ENCODE results near the gene COX7A2L. TPM values are rescaled to one million over a fixed set of nuclear protein-coding genes. Genes with fewer than 3 reads are reported as not detected.

The COX7A2L gene
- total RNA-seq, 4 donors from 2014 or later, result 46.6 to 196 (median 126) TPM

- Histone ChIP-seq H3K27ac (no peak overlapping the region), H3K4me1 (no peaks in the 10 kb centered on the region), H3K27me3 (no peaks in the 10 kb centered on the region), H3K9me3 (no peaks in the 10 kb centered on the region), H3K4me3 (no peak overlapping the region), H3K36me3 (no peaks in the 10 kb centered on the region)
- TF ChIP-seq POLR2A (IDR thresholded peaks at IDR 0.05) (no peak), CTCF (IDR thresholded peaks at IDR 0.05) (no peak)
- intact Hi-C loops (cut with DNase I; ENCODE audit: low total_unique reads), result no loop called here
- DNase-seq, result no peak
Measured at GRCh38 chr2:42309366-42309765, 51.7 kb downstream of the COX7A2L start.

GRCh38 chr2:42307180-42307579 lies 53.8 kb downstream of the COX7A2L start:
- intact Hi-C loops (cut with DNase I; ENCODE audit: low total_unique reads), result no loop called here
- no peaks in the 10 kb centered on the region for H3K36me3 ChIP-seq
- no peaks in the 10 kb centered on the region for H3K9me3 ChIP-seq
- TF ChIP-seq CTCF (IDR thresholded peaks at IDR 0.05) (no peak), POLR2A (IDR thresholded peaks at IDR 0.05) (no peak)
- H3K4me1 ChIP-seq, result no peaks in the 10 kb centered on the region
- H3K4me3 ChIP-seq, result no peak overlapping the region
- no peak overlapping the region for H3K27ac ChIP-seq
- H3K27me3 ChIP-seq, result no peaks in the 10 kb centered on the region
- DNase-seq, result no peak

GRCh38 chr2:42304059-42304713 lies 56.8 kb downstream of the COX7A2L start:
- DNase-seq, result no peak
- H3K36me3 ChIP-seq, result no peaks in the 10 kb centered on the region
- intact Hi-C loops (cut with DNase I; ENCODE audit: low total_unique reads), result no loop called here
- TF ChIP-seq CTCF (IDR thresholded peaks at IDR 0.05) (no peak), POLR2A (IDR thresholded peaks at IDR 0.05) (no peak)
- no peaks in the 10 kb centered on the region for H3K9me3 ChIP-seq
- no peaks in the 10 kb centered on the region for H3K27me3 ChIP-seq
- no peak overlapping the region for H3K4me3 ChIP-seq
- H3K27ac ChIP-seq, result no peak overlapping the region
- no peaks in the 10 kb centered on the region for H3K4me1 ChIP-seq

GRCh38 chr2:42303252-42303651 lies 57.8 kb downstream of the COX7A2L start:
- H3K4me3 ChIP-seq, result no peak overlapping the region
- no peaks in the 10 kb centered on the region for H3K36me3 ChIP-seq
- H3K27me3 ChIP-seq, result no peaks in the 10 kb centered on the region
- no peaks in the 10 kb centered on the region for H3K9me3 ChIP-seq
- intact Hi-C loops (cut with DNase I; ENCODE audit: low total_unique reads), result no loop called here
- H3K27ac ChIP-seq, result no peak overlapping the region
- DNase-seq, result no peak
- no peak for TF ChIP-seq POLR2A (IDR thresholded peaks at IDR 0.05)
- no peak for TF ChIP-seq CTCF (IDR thresholded peaks at IDR 0.05)
- no peaks in the 10 kb centered on the region for H3K4me1 ChIP-seq

GRCh38 chr2:42300527-42300926 lies 60.5 kb downstream of the COX7A2L start:
- DNase-seq, result no peak
- no peaks in the 10 kb centered on the region for H3K9me3 ChIP-seq
- no peak overlapping the region for H3K27ac ChIP-seq
- H3K27me3 ChIP-seq, result no peaks in the 10 kb centered on the region
- no peaks in the 10 kb centered on the region for H3K36me3 ChIP-seq
- TF ChIP-seq CTCF (IDR thresholded peaks at IDR 0.05), result no peak
- TF ChIP-seq POLR2A (IDR thresholded peaks at IDR 0.05), result no peak
- no peak overlapping the region for H3K4me3 ChIP-seq
- intact Hi-C loops (cut with DNase I; ENCODE audit: low total_unique reads), result no loop called here
- no peaks in the 10 kb centered on the region for H3K4me1 ChIP-seq

Other genes with a start within 250 kb of the COX7A2L start
- 10 to 100 TPM; 27.4 to 96.8 (median 58.0) TPM for gene EML4, start 191.9 kb downstream of the COX7A2L start, total RNA-seq
- gene KCNG3, start 132.8 kb upstream of the COX7A2L start, total RNA-seq, result under 1 TPM in 3 of 4 donors, not detected in 1; 0.26 to 0.41 (median 0.40) TPM
- 10 to 100 TPM; 25.6 to 89.1 (median 64.0) TPM for gene MTA3, start 207.4 kb upstream of the COX7A2L start, total RNA-seq

Data from uterus (tissue), 4 donors.